K562 (cell line): Measurements from ENCODE around the gene STUB1. TPM values are rescaled to one million over a fixed set of nuclear protein-coding genes. Genes with fewer than 3 reads are reported as not detected.
A peak's percentile ranks its signal among the peaks of the same experiment; 100 is the strongest.

Experiments used
- ARHGAP35 ChIP-seq: fragments of 450-650 bp; IDR thresholded peaks from 2 replicates; pipeline ENCODE4 v1.6.1; 2018; ENCODE audit not compliant: partially characterized antibody
- CEBPZ ChIP-seq: fragments of 150-350 bp; IDR thresholded peaks from 2 replicates; pipeline ENCODE4 v1.6.1; 2014; ENCODE audit warnings: low read depth, mild to moderate bottlenecking, low read length, borderline replicate concordance
- DNMT1 ChIP-seq: fragments of 450-650 bp; IDR thresholded peaks from 2 replicates; pipeline ENCODE4 v1.6.1; 2016; ENCODE audit warnings: antibody characterized with exemption, mild to moderate bottlenecking
- KLF1 ChIP-seq: fragments of 450-650 bp; IDR thresholded peaks from 2 replicates; pipeline ENCODE4 v1.6.1; 2016; ENCODE audit warnings: missing genetic modification characterization, missing compliant biosample characterization
- MAFF ChIP-seq: IDR thresholded peaks from 2 replicates; pipeline ENCODE4 v1.6.1; 2012; ENCODE audit warnings: low read length, improper control_type of control experiment
- MITF ChIP-seq: IDR thresholded peaks from 2 replicates; pipeline ENCODE4 v1.6.1; 2014; ENCODE audit warnings: antibody characterized with exemption
- POLR2AphosphoS2 ChIP-seq: IDR thresholded peaks from 2 replicates; pipeline ENCODE4 v1.6.1; 2012; ENCODE audit warnings: low read length, improper control_type of control experiment
- POLR2AphosphoS5 ChIP-seq: IDR thresholded peaks from 2 replicates; pipeline ENCODE4 v1.6.1; 2011; ENCODE audit warnings: mild to moderate bottlenecking, low read depth, low read length, moderate library complexity; ENCODE audit not compliant: control insufficient read depth, insufficient read depth
- POU5F1 ChIP-seq: fragments of 150-350 bp; IDR thresholded peaks from 2 replicates; pipeline ENCODE4 v1.6.1; 2014; ENCODE audit warnings: borderline replicate concordance, low read length, low read depth, mild to moderate bottlenecking; ENCODE audit not compliant: partially characterized antibody
- PRDM10 ChIP-seq: fragments of 450-650 bp; IDR thresholded peaks from 2 replicates; pipeline ENCODE4 v1.6.1; 2018; ENCODE audit not compliant: partially characterized antibody
- SMAD3 ChIP-seq: fragments of 450-650 bp; formaldehyde crosslinking; conservative IDR thresholded peaks from 2 replicates; pipeline ENCODE4 v1.4.0; 2020; ENCODE audit warnings: mild to moderate bottlenecking
- ZBTB11 ChIP-seq, 3 experiments: fragments of 200-800 bp in 1 of 3; fragments of 250-450 bp in 1 of 3; fragments of 450-650 bp in 1 of 3; sonication (Bioruptor Pico) in 1 of 3; sonication (Bioruptor generic) in 1 of 3; formaldehyde crosslinking in 1 of 3; IDR thresholded peaks; 2 replicates each; pipeline versions ENCODE4 v1.6.1 to v1.8.0; 2016 to 2022; ENCODE audit warnings: mild to moderate bottlenecking in 2 of 3, missing genetic modification characterization in 2 of 3, missing compliant biosample characterization in 1 of 3, moderate library complexity in 1 of 3
- ZFP1 ChIP-seq: fragments of 450-650 bp; formaldehyde crosslinking; IDR thresholded peaks from 2 replicates; pipeline ENCODE4 v1.4.0; 2020; ENCODE audit warnings: mild to moderate bottlenecking, mixed read lengths
- ZNF143 ChIP-seq: sonication (generic); formaldehyde crosslinking; IDR thresholded peaks from 2 replicates; pipeline ENCODE4 v1.9.0; 2022; ENCODE audit warnings: mild to moderate bottlenecking, missing genetic modification reagents
- polyA plus RNA-seq, 8 experiments: library from polyadenylated mRNA; depleted of rRNA in 4 of 8; stranded (reverse) in 5 of 8; unstranded in 3 of 8; fragments of >200 nt; fragmentation: Nextera tagmentation in 2 of 8; fragmentation: Illumina TruSeq in 1 of 8; extraction: Ambion mirVana in 2 of 8; extraction: Trizol in 1 of 8; gene quantifications; 2 replicates each; pipeline versions ENCODE4 v1.2.1 to v1.2.3, GENCODE V29; 2011 to 2014; ENCODE audit warnings: inconsistent platforms in 1 of 8, missing spikeins in 1 of 8
- total RNA-seq, 7 experiments: library from RNA; depleted of rRNA in 6 of 7; stranded (reverse); fragments of >200 nt in 6 of 7; fragmentation: Illumina TruSeq in 2 of 7; extraction: Trizol in 2 of 7; gene quantifications; 2 replicates each; pipeline versions ENCODE4 v1.2.1 to v1.2.3, GENCODE V29; 2011 to 2021; ENCODE audit warnings: low replicate concordance in 1 of 7

STUB1 gene
- total and polyA plus RNA-seq, 9 of the 15 experiments (the other 6 are each of a cell fraction or from before 2014, with no cell fraction given) = 10.6 to 251 (median 152) TPM

GRCh38 chr16:636206-637080, 43.8 kb upstream of the STUB1 start, which contains the start of gene METTL26 (continued):
- TF ChIP-seq PRDM10 (peak; percentile 20), POU5F1 (peak; percentile 60), CEBPZ (no peak), MITF (peak; percentile 66; the same call in 1 of the 2 replicates), POLR2AphosphoS5 (peak; percentile 42; the same call in 1 of the 2 replicates), ZFP1 (CRISPR knock-in tag) (no peak), DNMT1 (no peak), MAFF (no peak), KLF1 (tag) (peak; percentile 68), ZNF143 (CRISPR knock-in tag) (peak; percentile 97), POLR2AphosphoS2 (no peak; the same call in 1 of the 2 replicates), ZBTB11 (CRISPR knock-in tag; IDR thresholded peaks at IDR 0.05) (peak in 2 of 3 experiments; percentile 31 to 86; a peak in 3 of 6 replicates), ARHGAP35 (no peak), SMAD3 (no peak)
